Epithelial cell of esophagus (primary cell): ENCODE data around the gene ST14.

Experiments used
- DNase-seq: peaks from one replicate; pipeline ENCODE4 v3.0.0; 2010; ENCODE audit warnings: low read depth
- H3K4me3 ChIP-seq: 2 replicates; pipeline ENCODE4 v1.5.1; 2011; ENCODE audit warnings: mild to moderate bottlenecking, low read length, control low read depth
- CTCF ChIP-seq: IDR thresholded peaks from 2 replicates; pipeline ENCODE4 v1.5.1; 2011; ENCODE audit warnings: low read depth, mild to moderate bottlenecking, low read length, control low read depth, inconsistent platforms; ENCODE audit not compliant: insufficient read depth; ENCODE audit errors: missing control alignments

The ST14 gene

GRCh38 chr11:130124096-130124495, 35.5 kb upstream of the ST14 start:
- peak; percentile 5 for TF ChIP-seq CTCF
- peak; percentile 91 for DNase-seq
- H3K4me3 ChIP-seq = no peak overlapping the region

- peak; percentile 29 for DNase-seq
- H3K4me3 ChIP-seq = no peak overlapping the region
Measured at GRCh38 chr11:130125638-130126037, 33.9 kb upstream of the ST14 start.

GRCh38 chr11:130126516-130126915, 33.1 kb upstream of the ST14 start:
- DNase-seq = no peak
- H3K4me3 ChIP-seq = no peak overlapping the region
- no peak for TF ChIP-seq CTCF

More at GRCh38 chr11:130125638-130126037, 33.9 kb upstream of the ST14 start:
- TF ChIP-seq CTCF = no peak

- no peak for TF ChIP-seq CTCF
- DNase-seq = no peak
- H3K4me3 ChIP-seq = no peak overlapping the region
Measured at GRCh38 chr11:130127509-130127908, 32.1 kb upstream of the ST14 start.

GRCh38 chr11:130128626-130129025, 31.0 kb upstream of the ST14 start:
- TF ChIP-seq CTCF = no peak
- H3K4me3 ChIP-seq = no peak overlapping the region
- no peak for DNase-seq

GRCh38 chr11:130129922-130130321, 29.7 kb upstream of the ST14 start:
- no peak for TF ChIP-seq CTCF
- no peak overlapping the region for H3K4me3 ChIP-seq
- DNase-seq = no peak

- peak; percentile 86 for TF ChIP-seq CTCF
- H3K4me3 ChIP-seq = no peak overlapping the region
- DNase-seq = peak; percentile 78
Measured at GRCh38 chr11:130131961-130132850, 27.4 kb upstream of the ST14 start.
